HEK293 (cell line): ENCODE measurements around the gene ADRA2C.
A peak's percentile ranks its signal among the peaks of the same experiment; 100 is the strongest.

Experiments used
- CTCF ChIA-PET: fragments of 350-600 bp; formaldehyde crosslinking; extraction: SDS; loops from one replicate; lab custom pipeline; 2021; ENCODE audit warnings: antibody characterized with exemption; lab: Yijun Ruan, JAX
- POLR2A ChIA-PET: fragments of 300-600 bp; formaldehyde crosslinking; extraction: SDS; loops from one replicate; lab custom pipeline; 2020; ENCODE audit warnings: antibody characterized with exemption, inconsistent platforms; lab: Yijun Ruan, JAX
- H3K27ac ChIP-seq: fragments of 200-500 bp; sonication (Bioruptor generic); 2 replicates; pipeline ENCODE4 v1.5.1; 2014; ENCODE audit warnings: low read depth, low read length, control low read depth, inconsistent platforms; ENCODE audit errors: extremely low read depth
- H3K36me3 ChIP-seq, 2 experiments: fragments of 200-500 bp in 1 of 2; sonication (Bioruptor generic) in 1 of 2; 1 replicate in 1 of 2; 2 replicates in 1 of 2; pipeline ENCODE4 v1.5.1; 2014 to 2017; ENCODE audit warnings: inconsistent platforms in 2 of 2, low read length in 2 of 2; ENCODE audit not compliant: control insufficient read depth in 2 of 2, insufficient read depth in 1 of 2
- H3K4me1 ChIP-seq: fragments of 200-500 bp; sonication (Bioruptor generic); 2 replicates; pipeline ENCODE4 v1.5.1; 2014; ENCODE audit warnings: mild to moderate bottlenecking, low read length, inconsistent platforms; ENCODE audit not compliant: control insufficient read depth, insufficient read depth
- H3K4me3 ChIP-seq: 2 replicates; pipeline ENCODE4 v1.5.1; 2011; ENCODE audit warnings: low read depth, mild to moderate bottlenecking, control low read depth, low read length, moderate library complexity
- H3K9me3 ChIP-seq: fragments of 200-500 bp; sonication (Bioruptor generic); 2 replicates; pipeline ENCODE4 v1.5.1; 2014; ENCODE audit warnings: low read depth, low read length, inconsistent platforms; ENCODE audit not compliant: control insufficient read depth, insufficient read depth
- BCL11B ChIP-seq: fragments of 450-650 bp; formaldehyde crosslinking; IDR thresholded peaks from 2 replicates; pipeline ENCODE4 v1.5.1; 2016; ENCODE audit warnings: low read depth, missing biosample characterization, missing genetic modification characterization
- GLI2 ChIP-seq: fragments of 450-650 bp; formaldehyde crosslinking; IDR thresholded peaks from 2 replicates; pipeline ENCODE4; 2017; ENCODE audit warnings: missing biosample characterization, missing genetic modification characterization, low read depth, borderline replicate concordance
- GLIS1 ChIP-seq: fragments of 450-650 bp; formaldehyde crosslinking; IDR thresholded peaks from 2 replicates; pipeline ENCODE4 v1.5.1; 2016; ENCODE audit warnings: missing biosample characterization, missing genetic modification characterization
- GLIS2 ChIP-seq: fragments of 450-650 bp; formaldehyde crosslinking; IDR thresholded peaks from 2 replicates; pipeline ENCODE4 v1.5.1; 2016; ENCODE audit warnings: missing biosample characterization, missing genetic modification characterization
- HOXC10 ChIP-seq: sonication (generic); formaldehyde crosslinking; IDR thresholded peaks from 2 replicates; pipeline ENCODE4 v1.8.1; 2023; ENCODE audit warnings: mild to moderate bottlenecking, missing genetic modification reagents
- PRDM1 ChIP-seq: fragments of 450-650 bp; formaldehyde crosslinking; IDR thresholded peaks from 2 replicates; pipeline ENCODE4; 2016; ENCODE audit warnings: missing biosample characterization, missing genetic modification characterization
- SETDB1 ChIP-seq: IDR thresholded peaks from one replicate; pipeline ENCODE4 v1.6.1; 2017; ENCODE audit warnings: mild to moderate bottlenecking, low read length, moderate library complexity, mixed read lengths; ENCODE audit not compliant: insufficient read length
- SP2 ChIP-seq: fragments of 450-650 bp; formaldehyde crosslinking; IDR thresholded peaks from 2 replicates; pipeline ENCODE4 v1.5.1; 2016; ENCODE audit warnings: missing biosample characterization, missing genetic modification characterization
- ZFP37 ChIP-seq: fragments of 450-650 bp; formaldehyde crosslinking; IDR thresholded peaks from 2 replicates; pipeline ENCODE4 v1.5.1; 2016; ENCODE audit warnings: missing biosample characterization, missing genetic modification characterization
- ZFP69B ChIP-seq: fragments of 450-650 bp; formaldehyde crosslinking; IDR thresholded peaks from 2 replicates; pipeline ENCODE4 v1.5.1; 2016; ENCODE audit warnings: missing biosample characterization, missing genetic modification characterization
- ZNF16 ChIP-seq: fragments of 450-650 bp; formaldehyde crosslinking; IDR thresholded peaks from 2 replicates; pipeline ENCODE4 v1.5.1; 2016; ENCODE audit warnings: low read depth, missing biosample characterization, missing genetic modification characterization
- ZNF184 ChIP-seq: fragments of 450-650 bp; IDR thresholded peaks from 2 replicates; pipeline ENCODE4 v1.5.1; 2018; ENCODE audit warnings: missing biosample characterization, mild to moderate bottlenecking, missing genetic modification characterization
- ZNF211 ChIP-seq: fragments of 450-650 bp; formaldehyde crosslinking; IDR thresholded peaks from 2 replicates; pipeline ENCODE4 v1.5.1; 2016; ENCODE audit warnings: low read depth, missing biosample characterization, missing genetic modification characterization
- ZNF23 ChIP-seq: fragments of 450-650 bp; formaldehyde crosslinking; IDR thresholded peaks from 2 replicates; pipeline ENCODE4 v1.5.1; 2016; ENCODE audit warnings: missing biosample characterization, missing genetic modification characterization, borderline replicate concordance
- ZNF449 ChIP-seq: fragments of 450-650 bp; formaldehyde crosslinking; IDR thresholded peaks from 2 replicates; pipeline ENCODE4 v1.5.1; 2017; ENCODE audit warnings: missing biosample characterization, mild to moderate bottlenecking, missing genetic modification characterization, moderate library complexity
- ZNF544 ChIP-seq: fragments of 450-650 bp; formaldehyde crosslinking; IDR thresholded peaks from 2 replicates; pipeline ENCODE4 v1.5.0; 2017; ENCODE audit warnings: missing biosample characterization, missing genetic modification characterization
- ZNF548 ChIP-seq: fragments of 450-650 bp; formaldehyde crosslinking; IDR thresholded peaks from 2 replicates; pipeline ENCODE4 v1.5.1; 2016; ENCODE audit warnings: missing biosample characterization, missing genetic modification characterization
- ZNF585B ChIP-seq: fragments of 450-650 bp; formaldehyde crosslinking; IDR thresholded peaks from 2 replicates; pipeline ENCODE4 v1.5.1; 2016; ENCODE audit warnings: missing biosample characterization, missing genetic modification characterization
- ZNF623 ChIP-seq: fragments of 450-650 bp; formaldehyde crosslinking; IDR thresholded peaks from 2 replicates; pipeline ENCODE4 v1.5.1; 2016; ENCODE audit warnings: missing biosample characterization, missing genetic modification characterization
- ZNF639 ChIP-seq: fragments of 450-650 bp; formaldehyde crosslinking; IDR thresholded peaks from 2 replicates; pipeline ENCODE4 v1.5.1; 2016; ENCODE audit warnings: missing biosample characterization, missing genetic modification characterization
- ZNF670 ChIP-seq: fragments of 450-650 bp; formaldehyde crosslinking; IDR thresholded peaks from 2 replicates; pipeline ENCODE4 v1.5.1; 2016; ENCODE audit warnings: missing biosample characterization, missing genetic modification characterization, low read depth
- ZNF707 ChIP-seq: fragments of 450-650 bp; formaldehyde crosslinking; IDR thresholded peaks from 2 replicates; pipeline ENCODE4 v1.5.1; 2016; ENCODE audit warnings: missing biosample characterization, missing genetic modification characterization
- ZSCAN16 ChIP-seq: fragments of 450-650 bp; formaldehyde crosslinking; IDR thresholded peaks from 2 replicates; pipeline ENCODE4 v1.5.1; 2016; ENCODE audit warnings: missing biosample characterization, missing genetic modification characterization
- TF ChIP-seq, protein P1 (sequence below): fragments of 450-650 bp; formaldehyde crosslinking; IDR thresholded peaks from 2 replicates; pipeline ENCODE4 v1.5.1; 2016; ENCODE audit warnings: missing biosample characterization, missing genetic modification characterization
- TF ChIP-seq, protein P2 (sequence below): fragments of 450-650 bp; formaldehyde crosslinking; IDR thresholded peaks from 2 replicates; pipeline ENCODE4 v1.5.1; 2017; ENCODE audit warnings: missing biosample characterization, missing genetic modification characterization

Gene ADRA2C

DNA sequence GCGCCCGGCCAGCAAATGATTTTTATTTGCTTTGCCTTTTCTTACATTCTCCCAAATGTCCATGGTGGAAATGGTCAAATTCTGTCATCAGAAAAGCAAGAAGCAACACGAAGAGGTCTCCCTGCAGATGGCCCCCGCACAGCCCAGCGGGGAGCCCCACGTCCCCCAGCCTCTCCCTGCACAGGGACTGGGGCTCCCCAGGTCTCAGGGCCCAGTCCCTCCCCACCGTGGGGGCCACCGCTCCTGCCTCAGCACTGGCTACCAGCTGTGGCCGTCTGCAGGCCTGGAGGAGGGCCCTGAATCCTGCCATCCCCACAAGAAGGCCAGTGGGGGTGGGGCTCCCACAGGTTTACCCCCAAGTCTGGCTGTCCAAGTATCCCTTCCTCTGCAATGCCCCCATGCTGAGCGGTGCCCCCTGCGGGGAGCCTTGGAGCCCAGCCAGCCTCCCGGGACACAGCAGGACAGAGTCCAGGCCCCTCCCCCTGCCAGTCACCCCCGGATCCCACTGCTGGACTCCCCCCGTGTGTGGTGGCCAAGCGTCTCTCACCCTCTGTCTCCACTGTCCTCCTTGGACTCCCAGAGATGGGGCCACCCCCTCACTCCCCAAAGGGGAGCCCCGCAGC, 38.2 kb upstream of the ADRA2C start (continued):
- TF ChIP-seq, protein P1, sequence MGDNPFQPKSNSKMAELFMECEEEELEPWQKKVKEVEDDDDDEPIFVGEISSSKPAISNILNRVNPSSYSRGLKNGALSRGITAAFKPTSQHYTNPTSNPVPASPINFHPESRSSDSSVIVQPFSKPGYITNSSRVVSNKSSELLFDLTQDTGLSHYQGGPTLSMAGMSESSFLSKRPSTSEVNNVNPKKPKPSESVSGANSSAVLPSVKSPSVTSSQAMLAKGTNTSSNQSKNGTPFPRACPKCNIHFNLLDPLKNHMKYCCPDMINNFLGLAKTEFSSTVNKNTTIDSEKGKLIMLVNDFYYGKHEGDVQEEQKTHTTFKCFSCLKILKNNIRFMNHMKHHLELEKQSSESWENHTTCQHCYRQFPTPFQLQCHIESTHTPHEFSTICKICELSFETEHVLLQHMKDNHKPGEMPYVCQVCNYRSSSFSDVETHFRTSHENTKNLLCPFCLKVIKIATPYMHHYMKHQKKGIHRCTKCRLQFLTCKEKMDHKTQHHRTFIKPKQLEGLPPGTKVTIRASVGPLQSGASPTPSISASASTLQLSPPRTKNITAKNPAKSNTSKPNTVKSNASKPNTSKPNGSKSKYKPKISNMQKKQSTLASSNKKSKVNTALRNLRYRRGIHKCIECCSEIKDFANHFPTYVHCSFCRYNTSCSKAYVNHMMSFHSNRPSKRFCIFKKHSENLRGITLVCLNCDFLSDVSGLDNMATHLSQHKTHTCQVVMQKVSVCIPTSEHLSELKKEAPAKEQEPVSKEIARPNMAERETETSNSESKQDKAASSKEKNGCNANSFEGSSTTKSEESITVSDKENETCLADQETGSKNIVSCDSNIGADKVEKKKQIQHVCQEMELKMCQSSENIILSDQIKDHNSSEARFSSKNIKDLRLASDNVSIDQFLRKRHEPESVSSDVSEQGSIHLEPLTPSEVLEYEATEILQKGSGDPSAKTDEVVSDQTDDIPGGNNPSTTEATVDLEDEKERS (tag by site-specific recombination): no peak
- TF ChIP-seq GLIS1 (tag by site-specific recombination): peak; percentile 96
- TF ChIP-seq GLIS2 (tag by site-specific recombination): peak; percentile 57
- TF ChIP-seq BCL11B (tag by site-specific recombination): no peak

DNA sequence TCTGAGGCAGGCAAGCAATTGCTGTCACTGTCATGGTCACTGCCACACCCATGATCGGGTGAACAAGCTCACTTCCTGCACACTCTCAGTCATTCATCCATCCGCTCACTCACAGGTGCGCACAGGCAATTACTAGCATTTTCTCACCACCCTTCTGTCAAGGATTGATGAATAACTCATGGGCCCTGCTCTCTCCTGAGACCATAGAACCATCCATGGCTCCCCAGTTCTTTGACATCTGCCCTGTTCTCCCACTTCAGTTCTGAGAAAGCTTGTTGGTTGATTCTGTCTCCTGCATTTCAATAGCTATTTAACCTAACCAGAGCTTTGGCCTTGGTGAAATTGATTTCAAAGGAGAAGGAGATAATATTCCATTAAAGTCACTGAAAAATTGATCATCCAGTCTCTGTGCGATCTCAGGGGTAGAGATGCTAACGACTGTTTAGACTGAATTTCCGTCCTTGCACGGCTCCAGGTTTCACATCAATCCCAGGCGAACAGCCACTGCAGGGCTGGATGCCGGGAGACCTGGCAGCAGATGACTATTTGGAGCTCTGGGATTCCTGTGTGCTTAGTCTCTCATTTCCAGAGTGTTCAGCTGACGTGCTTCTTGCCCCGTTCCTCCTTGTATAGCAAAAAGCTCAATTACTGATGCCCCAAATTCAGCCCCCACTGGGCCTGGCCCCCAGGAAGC, 36.9 kb upstream of the ADRA2C start:
- TF ChIP-seq ZNF585B (tag by site-specific recombination): peak; percentile 38
- TF ChIP-seq ZNF184 (tag by site-specific recombination): no peak
- TF ChIP-seq SP2 (tag by site-specific recombination): no peak
- TF ChIP-seq HOXC10 (CRISPR knock-in tag): no peak
- TF ChIP-seq ZNF16 (tag by site-specific recombination): peak; percentile 91
- TF ChIP-seq ZFP69B (tag by site-specific recombination): no peak
- no peak for TF ChIP-seq ZSCAN16 (tag by site-specific recombination)
- TF ChIP-seq, protein P2, sequence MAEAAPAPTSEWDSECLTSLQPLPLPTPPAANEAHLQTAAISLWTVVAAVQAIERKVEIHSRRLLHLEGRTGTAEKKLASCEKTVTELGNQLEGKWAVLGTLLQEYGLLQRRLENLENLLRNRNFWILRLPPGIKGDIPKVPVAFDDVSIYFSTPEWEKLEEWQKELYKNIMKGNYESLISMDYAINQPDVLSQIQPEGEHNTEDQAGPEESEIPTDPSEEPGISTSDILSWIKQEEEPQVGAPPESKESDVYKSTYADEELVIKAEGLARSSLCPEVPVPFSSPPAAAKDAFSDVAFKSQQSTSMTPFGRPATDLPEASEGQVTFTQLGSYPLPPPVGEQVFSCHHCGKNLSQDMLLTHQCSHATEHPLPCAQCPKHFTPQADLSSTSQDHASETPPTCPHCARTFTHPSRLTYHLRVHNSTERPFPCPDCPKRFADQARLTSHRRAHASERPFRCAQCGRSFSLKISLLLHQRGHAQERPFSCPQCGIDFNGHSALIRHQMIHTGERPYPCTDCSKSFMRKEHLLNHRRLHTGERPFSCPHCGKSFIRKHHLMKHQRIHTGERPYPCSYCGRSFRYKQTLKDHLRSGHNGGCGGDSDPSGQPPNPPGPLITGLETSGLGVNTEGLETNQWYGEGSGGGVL (tag by site-specific recombination): no peak
- no peak for TF ChIP-seq PRDM1
- TF ChIP-seq ZFP37: no peak
- no peak for TF ChIP-seq ZNF639 (tag by site-specific recombination)
- no peak for TF ChIP-seq ZNF670 (tag by site-specific recombination)
- TF ChIP-seq GLIS1 (tag by site-specific recombination): peak; percentile 73
- no peak for TF ChIP-seq ZNF623 (tag by site-specific recombination)
- no peak for TF ChIP-seq ZNF548
- TF ChIP-seq ZNF707 (tag by site-specific recombination): no peak
- TF ChIP-seq GLI2 (tag by site-specific recombination): no peak
- no peak for TF ChIP-seq ZNF23 (tag by site-specific recombination)
- TF ChIP-seq ZNF449: no peak
- no peak for TF ChIP-seq ZNF211 (tag by site-specific recombination)
- no peak for TF ChIP-seq SETDB1
- TF ChIP-seq ZNF544 (tag by site-specific recombination): no peak
- TF ChIP-seq, all 188 proteins: peak for 3
- Histone ChIP-seq H3K9me3 (no peaks in the 10 kb centered on the region), H3K4me1 (no peaks in the 10 kb centered on the region; the same call in 1 of the 2 replicates), H3K4me3 (no peak overlapping the region), H3K36me3 (no peaks in the 10 kb centered on the region), H3K27ac (no peak overlapping the region)
- POLR2A ChIA-PET: no interaction called here
- CTCF ChIA-PET: no interaction called here
